Prostate gland (tissue), 2 donors: Measurements from ENCODE around the gene RUFY4.

ENCODE experiments used
- CTCF ChIP-seq, 4 experiments: fragments of 200-600 bp in 2 of 4; fragments of 450-650 bp in 2 of 4; sonication (generic) in 2 of 4; IDR thresholded peaks; 1 replicate in 3 of 4; 2 replicates in 1 of 4; pipeline ENCODE4 v1.5.1; 2016 to 2019; ENCODE audit warnings: antibody characterized with exemption in 4 of 4, mild to moderate bottlenecking in 2 of 4, moderate library complexity in 2 of 4
- POLR2AphosphoS5 ChIP-seq: sonication (generic); formaldehyde crosslinking; IDR thresholded peaks from one replicate; pipeline ENCODE4 v1.6.1; 2017; ENCODE audit warnings: antibody characterized with exemption

- TF ChIP-seq CTCF (IDR thresholded peaks at IDR 0.05) (no peak), POLR2AphosphoS5 (no peak)
Measured at GRCh38 chr2:218072478-218073024, 3.5 kb downstream of the RUFY4 start.
